Myocyte (in vitro differentiated cells): ENCODE data around the gene CPNE7. TPM values are rescaled to one million over a fixed set of nuclear protein-coding genes. Genes with fewer than 3 reads are reported as not detected.
"Not testable (repeated sequence)": the region's sequence is repeated elsewhere in the genome, so short reads cannot be mapped to it uniquely, and the experiment has no call there.

Source experiments
- DNase-seq: peaks from one replicate; pipeline ENCODE4 v3.0.0-alpha.2; 2012; ENCODE audit warnings: low read depth
- total RNA-seq: library from RNA; depleted of rRNA; stranded (reverse); fragments of >200 nt; gene quantifications from 2 replicates; pipeline ENCODE4 v1.2.3, GENCODE V29; 2014

The CPNE7 gene
- total RNA-seq, 1 donor from 2014 or later = 8.1 TPM

DNA sequence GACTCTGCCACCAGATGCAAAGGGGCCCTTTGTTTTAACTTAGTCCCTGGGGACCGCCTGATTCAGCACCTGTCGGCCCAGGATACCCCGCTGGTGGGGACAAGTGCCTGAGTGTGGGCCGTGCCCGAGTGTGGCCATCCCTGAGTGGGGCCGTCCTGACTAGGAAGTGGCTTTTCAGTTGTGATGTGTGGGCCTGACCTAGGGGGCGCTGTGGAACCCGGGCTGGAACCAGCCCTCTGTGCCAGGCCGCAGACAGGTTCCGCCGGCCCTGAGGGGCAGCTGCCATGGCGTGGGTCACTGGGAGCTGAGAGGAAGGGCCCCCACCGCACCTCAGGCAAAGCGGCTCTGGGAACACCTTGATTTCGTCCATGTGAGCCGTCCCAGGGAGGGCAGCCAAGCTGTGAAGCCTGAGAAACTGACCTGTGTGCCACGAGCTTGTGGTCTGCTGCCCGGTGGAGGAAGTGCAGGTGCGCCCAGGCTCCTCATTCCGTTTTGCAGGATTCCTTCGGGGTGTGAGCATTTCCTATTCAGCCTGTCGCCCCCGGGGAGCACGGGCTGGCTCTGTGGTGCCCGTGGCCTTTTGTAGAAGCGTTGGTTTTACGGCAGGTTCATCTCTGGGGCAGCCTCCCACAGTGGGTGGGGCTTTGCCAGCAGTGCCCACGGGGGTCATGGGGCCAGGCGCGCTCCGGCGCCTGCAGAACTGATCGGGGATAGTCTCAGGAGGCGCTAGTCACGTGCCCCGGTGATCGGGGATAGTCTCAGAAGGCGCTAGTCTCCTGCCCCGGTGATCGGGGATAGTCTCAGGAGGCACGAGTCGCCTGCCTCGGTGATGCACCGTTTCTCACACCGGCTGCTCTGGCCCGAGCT lies 9.8 kb upstream of the CPNE7 start:
- DNase-seq = peak; percentile 73

DNA sequence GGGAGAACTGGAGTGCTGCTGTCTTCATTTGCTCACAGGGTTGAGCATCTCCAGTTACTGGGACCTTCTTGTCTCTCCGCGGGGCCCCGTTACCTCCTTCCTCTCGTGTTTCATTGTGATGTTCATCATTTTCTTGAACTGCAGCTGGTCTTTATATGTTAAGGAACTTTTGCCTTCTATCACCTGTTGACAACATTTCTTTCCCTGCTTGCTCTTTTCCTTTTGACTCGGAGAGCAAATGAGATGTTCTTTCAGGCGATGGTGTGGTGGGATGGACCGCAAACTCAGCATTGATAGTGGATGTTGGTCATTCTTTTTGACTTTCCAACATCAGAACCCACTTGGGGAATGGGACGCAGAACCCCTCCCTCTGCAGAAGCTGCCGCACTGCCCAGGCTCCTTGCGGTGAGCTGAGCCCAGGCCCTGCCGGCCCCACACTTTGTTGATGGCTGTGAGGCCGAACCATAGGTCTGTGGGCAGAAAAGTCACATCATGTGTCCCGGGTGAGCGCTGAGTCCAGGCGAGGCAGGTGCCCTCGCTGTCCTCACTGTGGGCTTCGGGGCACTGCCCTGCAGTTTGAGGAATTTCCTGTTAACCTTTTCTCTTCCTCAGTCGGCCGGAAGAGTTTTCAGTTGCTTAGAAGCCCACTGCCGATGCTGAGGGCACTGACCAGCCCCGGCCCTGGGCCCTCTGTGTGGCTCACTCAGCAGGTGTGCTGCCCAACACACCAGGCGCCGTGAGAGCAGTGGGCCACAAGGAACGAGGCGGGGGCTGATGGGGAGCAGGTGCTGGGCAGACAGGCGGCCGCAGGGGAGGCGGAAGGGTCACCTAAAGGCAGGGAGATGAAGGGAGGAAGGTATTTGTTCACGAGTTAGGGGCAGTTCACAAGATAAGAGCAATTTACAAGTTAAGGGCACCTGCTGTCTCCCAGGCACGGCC lies 7.6 kb upstream of the CPNE7 start:
- DNase-seq = no peak

DNA sequence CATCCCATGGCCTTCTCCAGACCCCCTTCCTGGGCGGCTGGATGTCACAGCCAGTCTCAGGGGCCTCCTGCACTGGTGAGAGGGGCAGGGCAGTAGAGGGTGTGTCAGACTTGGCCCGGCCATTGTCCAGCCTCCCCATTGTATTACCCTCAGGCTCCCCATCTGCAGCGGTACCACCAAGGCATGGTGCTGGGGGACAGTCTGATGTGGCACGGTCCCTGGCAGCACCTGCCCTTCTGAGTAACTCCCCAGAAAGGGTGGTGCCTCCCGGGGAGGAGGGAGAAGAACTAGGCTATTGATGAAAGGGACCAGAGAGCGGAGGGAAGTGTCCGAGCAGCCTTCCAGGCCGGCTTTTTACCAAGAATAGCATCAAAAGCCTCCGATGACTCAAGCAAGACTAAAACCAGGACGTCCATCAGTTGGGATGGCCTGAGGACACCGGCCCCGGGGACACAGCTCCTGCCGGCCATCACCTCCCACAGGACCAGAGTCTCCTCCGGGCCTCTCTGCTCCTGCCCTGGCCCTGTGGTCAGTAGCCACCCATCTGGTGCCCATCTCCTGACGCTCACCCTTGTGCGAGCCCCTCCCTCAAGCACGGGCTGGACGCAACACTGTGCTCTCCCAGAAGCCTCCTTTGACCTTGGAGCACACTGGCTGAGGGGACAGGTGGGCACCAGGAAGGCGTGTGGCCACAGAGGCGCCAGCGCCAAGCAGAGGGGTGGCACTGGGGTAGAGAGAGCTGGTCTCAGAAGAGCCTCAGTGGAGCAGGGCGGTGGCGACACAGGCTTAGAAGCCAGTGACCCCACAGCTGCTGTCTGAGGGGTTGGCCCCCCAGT lies 5.8 kb upstream of the CPNE7 start:
- DNase-seq = no peak

DNA sequence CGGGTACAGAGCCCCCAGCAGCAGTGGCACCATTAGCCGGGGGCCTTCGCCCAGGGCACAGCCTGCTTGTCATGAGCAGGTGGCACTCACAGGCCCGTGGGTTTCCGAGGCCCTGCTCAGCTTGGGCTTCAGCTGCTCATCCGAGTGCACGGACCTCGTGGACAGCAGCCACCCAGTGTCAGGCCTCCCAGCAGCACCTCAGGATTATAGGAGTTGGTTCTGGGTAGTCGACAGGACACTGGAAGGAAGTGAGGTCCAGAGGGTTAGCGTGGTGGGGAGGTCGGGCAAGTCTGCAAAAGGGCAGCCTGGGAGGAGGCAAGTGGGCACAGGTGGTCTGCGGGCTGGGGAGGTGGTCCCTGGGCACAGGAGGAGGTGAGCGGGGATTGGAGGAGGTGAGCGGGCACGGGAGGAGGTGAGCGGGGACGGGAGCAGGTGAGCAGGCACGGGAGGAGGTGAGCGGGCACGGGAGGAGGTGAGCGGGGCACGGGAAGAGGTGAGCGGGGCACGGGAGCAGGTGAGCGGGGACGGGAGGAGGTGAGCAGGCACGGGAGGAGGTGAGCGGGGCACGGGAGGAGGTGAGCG lies 5.1 kb upstream of the CPNE7 start:
- DNase-seq = peak; percentile 30

DNA sequence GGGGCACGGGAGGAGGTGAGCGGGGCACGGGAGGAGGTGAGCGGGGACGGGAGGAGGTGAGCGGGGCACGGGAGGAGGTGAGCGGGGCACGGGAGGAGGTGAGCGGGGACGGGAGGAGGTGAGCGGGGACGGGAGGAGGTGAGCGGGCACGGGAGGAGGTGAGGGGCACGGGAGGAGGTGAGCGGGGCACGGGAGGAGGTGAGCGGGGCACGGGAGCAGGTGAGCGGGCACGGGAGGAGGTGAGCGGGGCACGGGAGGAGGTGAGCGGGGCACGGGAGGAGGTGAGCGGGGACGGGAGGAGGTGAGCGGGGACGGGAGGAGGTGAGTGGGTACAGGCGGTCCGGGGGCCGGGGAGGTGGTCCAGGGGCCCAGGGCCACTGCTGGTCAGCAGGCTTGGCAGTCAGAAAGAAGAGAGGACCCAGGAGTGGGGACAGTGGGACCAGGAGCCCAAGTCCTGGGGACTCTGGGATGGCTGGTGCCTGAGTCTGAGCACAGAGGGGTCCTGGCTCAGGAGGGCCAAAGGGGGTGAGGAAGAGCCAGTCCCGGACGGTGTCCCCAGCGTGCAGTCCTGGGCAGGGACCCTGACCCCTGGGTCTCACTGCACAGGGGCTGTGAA lies 4.5 kb upstream of the CPNE7 start:
- DNase-seq = not testable (repeated sequence)

DNA sequence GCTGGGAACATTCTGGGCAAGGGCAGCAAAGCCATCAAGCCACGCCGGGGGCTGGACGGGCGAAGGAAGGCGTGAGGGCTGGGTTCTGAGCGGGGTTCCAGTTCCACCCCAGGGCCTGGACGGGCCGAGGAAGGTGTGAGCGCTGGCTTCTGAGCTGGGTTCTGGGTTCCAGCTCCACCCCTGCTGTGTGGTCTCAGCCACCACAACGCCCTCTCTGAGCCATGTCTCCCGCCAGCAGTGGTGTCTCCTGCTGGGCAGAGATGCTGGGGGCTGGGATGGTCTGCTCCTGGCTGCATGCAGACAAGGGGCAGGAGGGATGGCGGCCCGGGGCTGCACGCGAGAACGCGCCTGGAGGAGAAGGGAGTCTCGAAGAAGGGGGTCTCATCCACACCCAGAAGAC lies 3.9 kb upstream of the CPNE7 start:
- no peak for DNase-seq

DNA sequence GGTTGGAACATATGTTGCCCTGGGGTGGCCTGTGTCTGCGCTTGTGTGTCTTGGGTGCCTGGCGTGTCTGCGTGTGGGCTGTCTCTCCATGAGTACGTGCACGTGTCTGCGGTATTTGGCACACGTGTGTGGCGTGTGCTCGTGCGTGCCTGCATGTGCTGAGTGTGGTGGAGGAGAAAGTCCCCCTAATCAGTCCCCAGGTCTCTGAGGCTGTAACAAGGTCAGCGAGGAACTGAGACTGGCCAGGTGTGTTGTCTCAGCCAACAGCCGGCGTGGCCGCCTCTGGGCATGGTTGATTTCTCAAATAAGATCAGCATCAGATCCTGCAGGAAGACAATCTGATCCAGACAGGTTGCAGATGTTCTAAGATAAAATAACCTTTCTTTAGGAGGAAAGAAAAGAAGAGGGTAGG lies 3.5 kb upstream of the CPNE7 start:
- DNase-seq = no peak

DNA sequence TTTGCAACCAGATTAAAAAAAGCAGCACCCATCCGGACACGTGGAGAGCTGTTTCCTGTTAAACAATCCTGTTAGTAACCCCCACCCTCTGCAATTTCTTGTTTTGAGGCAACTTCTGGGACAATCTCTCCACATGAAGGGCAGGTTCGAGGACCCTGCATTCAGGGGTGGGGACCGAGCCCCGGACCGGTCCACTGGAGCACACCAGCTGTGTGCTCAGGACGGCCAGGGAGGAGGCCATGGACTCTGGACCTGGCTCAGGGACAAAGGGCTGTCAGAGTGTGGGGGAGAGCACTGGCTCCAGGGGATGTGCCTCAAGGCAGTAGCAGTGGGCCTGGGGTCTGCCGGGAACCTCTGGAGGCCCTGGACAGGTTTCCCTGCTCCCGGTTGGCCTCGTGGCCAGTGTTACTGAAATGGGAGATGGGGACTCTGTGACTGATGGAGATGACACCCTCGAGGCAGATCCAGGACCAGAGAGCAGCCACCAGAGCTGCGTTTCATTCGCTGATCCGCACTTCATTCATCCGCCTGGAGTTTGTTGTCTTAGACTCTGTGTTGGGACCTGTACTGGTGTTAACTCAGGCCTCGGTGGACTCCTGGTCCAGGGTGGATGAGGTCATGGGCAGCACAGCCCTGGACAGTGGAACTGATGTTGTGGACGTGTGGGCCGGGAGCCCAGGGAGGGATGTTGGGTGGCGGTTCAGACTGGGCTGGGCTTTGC lies 2.9 kb upstream of the CPNE7 start:
- no peak for DNase-seq

DNA sequence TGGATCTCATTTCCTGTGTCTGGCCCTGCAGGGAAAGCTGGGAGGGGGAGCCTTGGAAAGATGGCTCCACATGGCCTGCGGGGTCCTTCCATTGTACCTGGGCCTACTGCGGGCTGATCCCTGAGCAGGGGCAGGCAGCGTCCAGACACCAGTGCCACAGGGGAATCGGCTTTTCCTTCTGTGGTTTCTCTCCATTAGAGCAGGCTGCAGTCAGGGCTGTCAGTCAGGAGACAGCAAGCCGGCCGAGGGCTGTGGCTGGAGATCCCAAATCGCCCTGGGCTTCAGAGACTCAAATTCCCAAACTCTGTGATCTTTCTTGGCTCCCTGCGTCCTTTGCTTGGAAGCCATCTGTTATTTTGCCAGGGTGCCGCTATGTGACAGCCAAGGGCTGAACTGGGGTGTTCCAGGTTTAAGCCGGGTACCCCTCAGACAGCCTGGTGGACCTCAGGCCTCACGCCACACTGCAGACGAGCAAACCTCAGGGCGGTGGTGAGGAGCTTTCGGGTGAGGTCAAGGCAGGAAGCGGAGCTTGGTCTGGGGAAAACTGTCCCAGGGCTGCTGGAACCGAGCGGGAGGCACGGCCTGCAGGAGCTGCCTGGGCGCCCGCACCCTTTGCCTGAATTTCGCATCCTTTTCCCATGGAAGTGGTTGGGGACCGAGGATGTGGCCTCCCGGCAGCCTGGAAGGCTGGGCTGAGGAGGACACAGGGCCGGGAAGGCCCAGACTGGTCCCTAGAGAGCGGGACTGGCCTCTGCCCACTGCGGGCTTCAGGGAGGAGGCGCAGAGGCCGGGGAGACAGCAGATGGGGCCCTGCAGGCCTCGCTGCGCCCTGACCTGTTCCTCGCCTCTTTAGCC lies 1.5 kb upstream of the CPNE7 start:
- peak; percentile 48 for DNase-seq

DNA sequence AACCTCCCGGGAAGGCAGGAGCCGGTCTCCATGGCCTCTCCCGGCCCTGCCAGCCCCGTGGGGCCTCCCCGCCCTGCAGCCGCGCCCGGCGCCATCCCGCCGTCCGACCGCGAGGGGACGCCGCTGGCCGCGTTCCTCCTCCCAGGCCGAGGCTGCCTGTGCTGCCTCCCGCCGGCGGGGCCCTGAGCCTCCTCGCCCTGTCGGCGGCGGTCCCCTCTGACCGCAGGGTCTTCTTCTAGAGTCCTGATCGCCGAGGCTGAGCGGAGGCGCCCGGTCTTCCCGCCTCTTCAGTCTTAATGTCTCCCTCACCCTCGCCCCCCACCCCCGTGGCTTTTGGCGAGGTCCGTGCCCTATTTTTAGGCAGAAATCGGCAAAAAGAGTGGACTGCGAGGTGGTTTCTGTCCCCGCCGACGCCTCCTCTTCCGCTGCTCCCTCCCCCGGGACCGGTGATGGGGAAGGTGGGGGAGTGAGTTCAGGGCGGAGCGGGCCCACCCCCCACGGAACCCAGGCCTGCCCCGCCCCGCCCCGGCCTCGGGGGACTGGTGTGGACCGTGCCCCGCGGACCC lies 794 bp upstream of the CPNE7 start:
- DNase-seq = peak; percentile 70

DNA sequence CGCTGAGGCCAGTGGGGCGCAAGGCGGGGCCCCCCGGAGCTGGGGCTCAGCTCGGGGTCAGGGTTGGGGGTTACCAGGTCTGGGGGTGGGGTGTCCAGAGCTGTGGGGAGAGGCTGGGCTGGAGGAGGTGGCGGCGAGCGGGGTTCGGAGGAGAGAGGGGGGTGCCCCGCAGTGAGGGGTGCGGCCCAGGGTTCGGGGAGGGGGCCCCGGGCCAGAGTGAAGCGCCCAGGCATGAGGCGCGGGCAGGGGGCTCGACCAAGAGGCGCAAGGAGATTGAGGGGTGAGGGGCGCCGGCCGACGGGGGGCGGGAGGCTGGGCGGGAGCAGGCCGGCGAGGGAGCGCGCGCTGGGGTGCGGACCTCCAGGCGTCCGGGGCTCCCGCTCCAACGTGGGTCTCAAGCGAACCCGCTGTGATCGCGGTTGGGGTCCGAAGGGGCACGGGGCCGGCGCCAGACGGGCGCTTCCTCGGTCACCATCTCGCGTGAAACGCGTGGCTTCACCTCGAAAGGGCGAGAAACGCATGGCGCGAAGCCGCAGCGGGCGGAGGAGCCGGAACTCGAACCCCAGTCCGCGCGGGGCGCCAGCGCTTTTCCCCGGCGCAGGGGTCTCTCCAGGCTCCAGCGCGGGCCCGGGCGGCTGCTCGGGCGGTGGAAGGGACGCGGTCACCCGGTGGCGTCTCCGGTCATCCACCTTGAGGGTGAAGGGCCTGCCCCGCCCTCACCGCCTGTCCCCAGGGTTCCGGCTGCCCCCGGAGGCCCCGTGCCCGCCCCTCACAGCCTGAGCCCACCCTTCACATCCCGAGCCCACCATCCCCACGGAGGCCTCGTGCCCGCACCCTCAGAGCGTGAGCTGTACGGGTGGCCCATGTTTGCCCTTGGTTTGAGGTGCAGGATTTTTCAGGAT lies 846 bp downstream of the CPNE7 start:
- no peak for DNase-seq

DNA sequence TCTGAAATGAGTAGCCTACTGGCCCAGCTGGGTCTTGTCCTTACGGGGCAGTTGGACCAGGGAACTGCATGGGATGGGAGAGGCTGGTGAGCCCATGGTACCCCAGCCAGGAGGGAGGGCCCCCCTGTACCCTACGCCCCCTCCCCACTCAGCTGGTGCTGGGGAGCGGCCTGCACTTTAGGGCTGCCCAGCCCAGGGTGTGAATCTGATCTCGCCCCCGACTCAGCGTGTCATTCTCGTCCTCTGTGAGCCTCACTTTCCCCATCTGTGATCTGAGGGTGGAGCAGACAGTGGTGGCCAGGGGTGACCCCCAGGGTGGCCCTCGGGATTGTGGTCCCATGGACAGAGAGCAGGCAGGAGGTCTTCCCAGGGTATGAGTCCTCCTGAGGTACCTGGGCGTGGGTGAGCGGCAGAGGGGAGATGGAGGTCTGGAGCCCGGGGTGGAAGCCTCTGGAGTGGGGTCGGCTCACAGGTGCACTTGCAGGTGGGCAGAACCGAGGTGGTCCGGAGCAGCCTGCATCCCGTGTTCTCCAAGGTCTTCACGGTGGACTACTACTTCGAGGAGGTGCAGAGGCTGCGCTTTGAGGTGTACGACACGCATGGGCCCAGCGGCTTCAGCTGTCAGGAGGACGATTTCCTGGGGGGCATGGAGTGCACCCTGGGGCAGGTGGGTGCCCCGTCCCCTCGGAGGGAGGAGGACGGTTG lies 1.6 kb downstream of the CPNE7 start:
- no peak for DNase-seq

DNA sequence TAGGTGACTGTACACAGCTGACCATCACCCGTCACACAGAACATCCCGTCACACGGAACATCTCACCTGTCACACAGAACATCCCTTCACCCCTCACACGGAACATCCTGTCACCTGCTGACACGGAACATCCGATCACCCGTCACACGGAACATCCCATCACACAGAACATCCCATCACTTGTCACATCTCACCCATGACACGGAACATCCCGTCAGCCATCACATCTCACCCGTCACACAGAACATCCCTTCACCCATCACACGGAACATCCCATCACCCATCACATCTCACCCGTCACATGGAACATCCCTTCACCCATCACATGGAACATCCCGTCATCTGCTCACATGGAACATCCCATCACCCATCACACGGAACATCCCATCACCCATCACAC lies 3.8 kb downstream of the CPNE7 start:
- DNase-seq = no peak

DNA sequence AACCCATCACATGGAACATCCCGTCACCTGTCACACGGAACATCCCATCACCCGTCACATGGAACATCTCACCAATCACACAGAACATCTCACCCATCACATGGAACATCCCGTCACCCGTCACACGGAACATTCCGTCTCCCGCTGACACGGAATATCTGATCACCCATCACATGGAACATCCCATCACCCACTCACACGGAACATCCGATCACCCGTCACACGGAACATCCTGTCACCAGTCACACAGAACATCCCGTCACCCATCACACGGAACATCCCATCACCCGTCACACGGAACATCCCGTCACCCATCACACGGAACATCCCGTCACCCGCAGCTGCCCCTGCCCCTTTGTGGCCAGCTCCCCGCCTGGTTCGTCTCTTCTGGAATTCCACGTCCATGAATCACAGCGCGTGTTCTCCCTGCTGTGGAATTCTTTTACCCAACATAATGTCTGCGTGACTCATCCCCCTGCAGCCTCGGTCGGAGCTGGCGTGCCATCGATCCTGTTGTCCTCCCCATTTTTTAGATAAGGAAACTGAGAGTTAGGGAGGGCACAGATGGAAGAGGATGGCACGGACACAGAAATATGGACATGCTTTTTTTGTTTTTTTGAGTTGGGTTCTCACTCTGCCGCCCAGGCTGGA lies 5.6 kb downstream of the CPNE7 start:
- peak; percentile 97 for DNase-seq

DNA sequence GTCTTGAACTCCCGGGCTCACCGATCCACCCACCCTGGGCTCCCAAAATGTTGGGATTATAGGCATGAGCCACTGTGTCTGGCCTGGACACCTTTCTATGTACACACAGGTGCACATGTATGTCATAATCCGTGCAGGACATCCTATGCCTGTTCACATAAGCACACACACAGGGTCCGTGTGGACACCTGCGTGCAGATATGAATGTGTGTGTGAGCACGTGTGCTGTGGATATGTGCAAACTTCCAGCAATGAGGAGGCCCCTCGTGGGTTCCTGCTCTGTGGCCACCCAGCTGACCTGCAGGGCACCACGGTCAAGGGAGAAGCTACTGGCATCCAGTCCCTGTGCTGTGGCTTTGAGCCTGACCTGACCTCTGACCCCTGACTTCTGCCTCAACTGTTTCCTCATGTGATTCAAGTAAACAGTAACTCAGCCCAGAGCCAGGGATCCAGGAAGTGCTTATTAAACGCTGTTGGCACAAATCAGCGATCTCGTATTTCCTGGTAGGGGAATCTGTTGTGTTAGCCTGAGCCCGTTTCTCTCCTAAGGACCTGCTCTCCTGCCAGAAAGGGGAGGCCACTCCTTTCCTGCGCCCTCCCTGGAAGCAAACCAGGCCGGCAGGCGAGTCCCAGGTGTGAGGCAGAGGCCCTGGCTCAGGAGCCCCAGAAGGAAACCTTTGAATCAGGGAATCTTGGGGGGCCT lies 6.5 kb downstream of the CPNE7 start:
- peak; percentile 24 for DNase-seq
